ENCODE data around the gene CFAP126.
"Not testable (repeated sequence)": the region's sequence is repeated elsewhere in the genome, so short reads cannot be mapped to it uniquely, and the experiment has no call there.

The CFAP126 gene

GRCh38 chr1:161389691-161390558, 22.2 kb upstream of the CFAP126 start:
- TF ChIP-seq, protein P1, sequence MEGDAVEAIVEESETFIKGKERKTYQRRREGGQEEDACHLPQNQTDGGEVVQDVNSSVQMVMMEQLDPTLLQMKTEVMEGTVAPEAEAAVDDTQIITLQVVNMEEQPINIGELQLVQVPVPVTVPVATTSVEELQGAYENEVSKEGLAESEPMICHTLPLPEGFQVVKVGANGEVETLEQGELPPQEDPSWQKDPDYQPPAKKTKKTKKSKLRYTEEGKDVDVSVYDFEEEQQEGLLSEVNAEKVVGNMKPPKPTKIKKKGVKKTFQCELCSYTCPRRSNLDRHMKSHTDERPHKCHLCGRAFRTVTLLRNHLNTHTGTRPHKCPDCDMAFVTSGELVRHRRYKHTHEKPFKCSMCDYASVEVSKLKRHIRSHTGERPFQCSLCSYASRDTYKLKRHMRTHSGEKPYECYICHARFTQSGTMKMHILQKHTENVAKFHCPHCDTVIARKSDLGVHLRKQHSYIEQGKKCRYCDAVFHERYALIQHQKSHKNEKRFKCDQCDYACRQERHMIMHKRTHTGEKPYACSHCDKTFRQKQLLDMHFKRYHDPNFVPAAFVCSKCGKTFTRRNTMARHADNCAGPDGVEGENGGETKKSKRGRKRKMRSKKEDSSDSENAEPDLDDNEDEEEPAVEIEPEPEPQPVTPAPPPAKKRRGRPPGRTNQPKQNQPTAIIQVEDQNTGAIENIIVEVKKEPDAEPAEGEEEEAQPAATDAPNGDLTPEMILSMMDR (conservative IDR thresholded peaks at IDR 0.05; ENCODE audit: low read length) = no peak
- DNase-seq (ENCODE audit: low read depth) = peak; percentile 98
- peak overlapping the region; percentile 90 for H3K4me3 ChIP-seq (ENCODE audit: low read length)

DNA sequence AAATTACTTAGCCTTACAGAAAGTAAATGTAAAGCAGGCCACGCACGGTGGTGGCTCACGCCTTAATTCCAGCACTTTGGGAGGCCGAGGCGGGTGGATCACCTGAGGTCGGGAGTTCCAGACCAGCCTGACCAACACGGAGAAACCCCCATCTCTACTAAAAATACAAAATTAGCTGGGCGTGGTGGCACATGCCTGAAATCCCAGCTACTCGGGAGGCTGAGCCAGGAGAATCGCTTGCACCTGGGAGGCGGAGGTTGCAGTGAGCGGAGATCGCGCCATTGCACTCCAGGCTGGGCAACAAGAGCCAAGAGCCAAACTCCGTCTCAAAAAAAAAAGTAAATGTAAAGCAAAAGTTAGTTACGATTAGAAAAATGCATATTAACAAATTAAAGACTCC, 21.5 kb upstream of the CFAP126 start:
- peak overlapping the region; percentile 90 for H3K4me3 ChIP-seq (ENCODE audit: low read length)
- not testable (repeated sequence) for DNase-seq (ENCODE audit: low read depth)

DNA sequence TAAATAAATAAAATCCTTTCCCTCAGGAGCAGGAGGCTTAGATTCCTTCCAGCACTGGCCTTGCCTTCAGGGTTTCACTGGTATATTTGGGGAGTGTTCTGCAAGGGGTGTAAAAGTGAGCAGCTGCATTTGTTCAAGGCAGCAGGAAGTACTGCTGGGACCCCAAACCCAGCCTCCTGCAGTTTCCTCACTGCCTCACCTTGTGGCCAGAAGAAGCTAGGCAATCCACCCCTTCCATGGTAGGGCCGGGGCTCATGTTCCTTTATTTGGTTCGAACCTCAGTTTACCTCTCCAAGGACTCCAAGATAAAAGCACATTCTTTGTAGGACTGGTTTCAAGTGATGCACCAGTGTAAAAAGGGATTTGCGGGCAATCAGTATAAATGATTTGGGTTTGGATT, 21.0 kb upstream of the CFAP126 start:
- H3K4me3 ChIP-seq (ENCODE audit: low read length) = no peak overlapping the region
- no peak for DNase-seq (ENCODE audit: low read depth)
- TF ChIP-seq, protein P1 (conservative IDR thresholded peaks at IDR 0.05; ENCODE audit: low read length) = no peak

- TF ChIP-seq, protein P1 (conservative IDR thresholded peaks at IDR 0.05; ENCODE audit: low read length) = peak; percentile 74
- peak; percentile 71 for DNase-seq (ENCODE audit: low read depth)
- no peak overlapping the region for H3K4me3 ChIP-seq (ENCODE audit: low read length)
Observed at GRCh38 chr1:161382214-161383019, 14.7 kb upstream of the CFAP126 start.

DNA sequence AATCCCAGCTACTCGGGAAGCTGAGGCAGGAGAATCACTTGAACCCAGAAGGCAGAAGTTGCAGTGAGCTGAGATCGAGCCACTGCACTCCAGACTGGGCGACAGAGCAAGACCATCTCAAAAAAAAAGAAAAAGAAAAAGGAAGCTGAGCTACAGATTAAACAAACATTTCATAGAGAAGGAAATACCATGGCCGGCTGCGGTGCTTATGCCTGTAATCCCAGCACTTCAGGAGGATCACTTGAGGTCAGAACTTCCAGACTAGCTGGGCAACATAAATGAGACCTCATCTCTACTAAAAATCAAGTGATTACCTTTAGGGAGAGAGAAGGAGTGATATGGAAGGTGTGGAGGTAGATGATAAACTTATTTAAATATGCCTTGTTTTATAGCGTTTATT, 14.0 kb upstream of the CFAP126 start:
- TF ChIP-seq, protein P1 (conservative IDR thresholded peaks at IDR 0.05; ENCODE audit: low read length) = no peak
- no peak for DNase-seq (ENCODE audit: low read depth)
- H3K4me3 ChIP-seq (ENCODE audit: low read length) = no peak overlapping the region

- H3K4me3 ChIP-seq (ENCODE audit: low read length) = no peak overlapping the region
- TF ChIP-seq, protein P1 (conservative IDR thresholded peaks at IDR 0.05; ENCODE audit: low read length) = no peak
- no peak for DNase-seq (ENCODE audit: low read depth)
Observed at GRCh38 chr1:161379071-161379470, 11.4 kb upstream of the CFAP126 start.

- H3K4me3 ChIP-seq (ENCODE audit: low read length) = no peak overlapping the region
- DNase-seq (ENCODE audit: low read depth) = no peak
- TF ChIP-seq, protein P1 (conservative IDR thresholded peaks at IDR 0.05; ENCODE audit: low read length) = no peak
Observed at GRCh38 chr1:161378014-161378413, 10.3 kb upstream of the CFAP126 start.

All from AG10803 (cell line).